Measurements from ENCODE around the gene TSNAXIP1. TPM values are rescaled to one million over a fixed set of nuclear protein-coding genes. Genes with fewer than 3 reads are reported as not detected.

The TSNAXIP1 gene
- total RNA-seq, 1 experiment from 2014 or later = 1.2 TPM

- CTCF ChIA-PET = interaction anchor here (2.4 kb wide), 1 partner anchor 30 kb away, joined by 18 read pairs; no protein-coding TSS in a partner anchor
- ATAC-seq (peak; percentile 76), DNase-seq (ENCODE audit: low read depth, low spot score) (peak; percentile 81)
- Histone ChIP-seq H2AFZ (ENCODE audit: low read depth, low read length, poor library complexity, severe bottlenecking) (peak within 1 kb of the TSS; percentile 92), H3K9me2 (ENCODE audit: insufficient read depth) (no peaks in the 10 kb centered on the region), H3K27me3 (ENCODE audit: insufficient read depth, low read length) (no peaks in the 10 kb centered on the region), H3K79me2 (ENCODE audit: insufficient read depth, low read length) (peaks cover 63% of the 10 kb centered on the region), H3K4me3 (replicated peaks in 1 of 2; ENCODE audit: low read depth in 1 of 2, low read length in 2 of 2) (peak within 1 kb of the TSS; percentile 83 to 96), H3K9ac (ENCODE audit: low read length) (peak within 1 kb of the TSS; percentile 93), H3K4me1 (ENCODE audit: control insufficient read depth in 1 of 2, insufficient read depth in 2 of 2, low read length in 2 of 2) (peaks cover 16 to 48% of the 10 kb centered on the region in 2 experiments), H3K4me2 (ENCODE audit: low read length) (peak within 1 kb of the TSS; percentile 82), H3K9me3 (ENCODE audit: control insufficient read depth in 1 of 2, insufficient read depth in 1 of 2, low read depth in 1 of 2, low read length in 2 of 2) (no peaks in the 10 kb centered on the region), H3K36me3 (ENCODE audit: control insufficient read depth in 1 of 2, insufficient read depth in 2 of 2, low read length in 2 of 2) (peaks cover 4 to 6% of the 10 kb centered on the region in 2 experiments; a peak in 2 of 4 replicates), H3K27ac (ENCODE audit: low read depth, low read length) (peak within 1 kb of the TSS; percentile 83), H4K20me1 (ENCODE audit: insufficient read depth) (peaks cover 4% of the 10 kb centered on the region; the same call in 1 of the 2 replicates)
- no TSS peak for BruUV-seq (replicated peaks)
- RAD21 ChIA-PET (ENCODE audit: low non-redundant PET in 1 of 2, low total read pairs in 2 of 2, uncharacterized antibody in 2 of 2, unreplicated experiment in 2 of 2) = interaction anchor here in 1 of 2 experiments (1.4 kb wide), 1 partner anchor 20 kb away, joined by 4 read pairs; no protein-coding TSS in a partner anchor
- POLR2A ChIA-PET = interaction anchor here (0.7 to 1.7 kb wide), 3 partner anchors 12 to 40 kb away, joined by 3 to 6 read pairs (median 5); partner anchors contain the start of genes RANBP10 and TSNAXIP1
- intact Hi-C loops (cut with micrococcal nuclease) = loop anchor here (1.0 kb wide), 1 partner anchor 40 kb away; the partner anchor contains the start of genes RANBP10 and TSNAXIP1
- TF ChIP-seq MAX (IDR thresholded peaks at IDR 0.05) = peak; percentile 79; the same call in 1 of the 2 replicates
- peak; percentile 78 for TF ChIP-seq POLR2AphosphoS5 (IDR thresholded peaks at IDR 0.05; ENCODE audit: low read depth, low read length)
- TF ChIP-seq SP1 (IDR thresholded peaks at IDR 0.05; ENCODE audit: low read depth) = peak; percentile 81
- TF ChIP-seq CBX3 (IDR thresholded peaks at IDR 0.05; ENCODE audit: low read depth) = no peak
- TF ChIP-seq ELF1 (IDR thresholded peaks at IDR 0.05; ENCODE audit: borderline replicate concordance, low read depth) = no peak; the same call in 1 of the 2 replicates
- no peak for TF ChIP-seq ZNF274 (IDR thresholded peaks at IDR 0.05; ENCODE audit: low read depth, low read length)
- peak; percentile 76 for TF ChIP-seq ZBTB33 (IDR thresholded peaks at IDR 0.05; ENCODE audit: extremely low read depth, insufficient replicate concordance, low read length)
- peak; percentile 75 for TF ChIP-seq EGR1 (IDR thresholded peaks at IDR 0.05; ENCODE audit: low read depth)
- peak; percentile 76 for TF ChIP-seq YY1 (IDR thresholded peaks at IDR 0.05; ENCODE audit: extremely low read depth, insufficient replicate concordance, low read depth, low read length)
- no peak for TF ChIP-seq SRF (IDR thresholded peaks at IDR 0.05; ENCODE audit: low read depth)
Observed at GRCh38 chr16:67846320-67847063, 39.8 kb downstream of the TSNAXIP1 start, which contains the start of gene NUTF2. Gene NUTF2, plus strand, starts transcription at chr16:67846933. Its CDS starts 18,198 bp downstream, at chr16:67865131.
